Muscle of arm (tissue), 14 donors: ENCODE data around the gene BDH2. TPM values are rescaled to one million over a fixed set of nuclear protein-coding genes. Genes with fewer than 3 reads are reported as not detected.

ENCODE experiments used
- DNase-seq: peaks from one replicate; pipeline ENCODE4 v3.0.0-alpha.2; 2013
- long read RNA-seq, 11 donors: transcript quantifications; one replicate each; lab custom pipeline, GENCODE V29; 2026
- polyA plus RNA-seq, 12 donors: library from polyadenylated mRNA; unstranded; fragments of 120-200 nt; gene quantifications; one replicate each; pipeline ENCODE4 v1.2.1, GENCODE V29; 2013; ENCODE audit not compliant: insufficient read length in 12 of 12

BDH2 gene
- 10 to 100 TPM in 11 of 12 donors, not detected in 1; 29.4 to 68.1 (median 44.9) TPM for polyA plus RNA-seq
- long read RNA-seq, donor 1, transcript BDH2-201 (10 exons, 1,126 nt): major isoform, 41 of 93 reads
- long read RNA-seq, donor 1, transcript BDH2-204 (9 exons, 2,046 nt): minor isoform, 10 of 93 reads
- long read RNA-seq, donor 1, partial matches to known transcripts: 41 of 93 reads
- long read RNA-seq, donor 1, other reads (novel, unspliced or antisense): 0 of 93 reads
- long read RNA-seq, donor 2, transcript BDH2-201 (10 exons, 1,126 nt): major isoform, 12 of 13 reads
- long read RNA-seq, donor 2, partial matches to known transcripts: 0 of 13 reads
- long read RNA-seq, donor 2, other reads (novel, unspliced or antisense): 0 of 13 reads
- long read RNA-seq, donor 3, partial matches to known transcripts: 0 of 4 reads
- long read RNA-seq, donor 3, other reads (novel, unspliced or antisense): 0 of 4 reads
- long read RNA-seq, donor 4, transcript BDH2-201 (10 exons, 1,126 nt): major isoform, 8 of 10 reads
- long read RNA-seq, donor 4, partial matches to known transcripts: 0 of 10 reads
- long read RNA-seq, donor 4, other reads (novel, unspliced or antisense): 0 of 10 reads
- long read RNA-seq, donor 5, transcript BDH2-201 (10 exons, 1,126 nt): major isoform, 8 of 11 reads
- long read RNA-seq, donor 5, partial matches to known transcripts: 0 of 11 reads
- long read RNA-seq, donor 5, other reads (novel, unspliced or antisense): 0 of 11 reads
- long read RNA-seq, donor 6, transcript BDH2-201 (10 exons, 1,126 nt): major isoform, 6 of 7 reads
- long read RNA-seq, donor 6, partial matches to known transcripts: 0 of 7 reads
- long read RNA-seq, donor 6, other reads (novel, unspliced or antisense): 0 of 7 reads
- long read RNA-seq, donor 7, transcript BDH2-201 (10 exons, 1,126 nt): major isoform, 8 of 16 reads
- long read RNA-seq, donor 7, partial matches to known transcripts: 0 of 16 reads
- long read RNA-seq, donor 7, other reads (novel, unspliced or antisense): 0 of 16 reads
- long read RNA-seq, donor 8, transcript BDH2-201 (10 exons, 1,126 nt): major isoform, 11 of 19 reads
- long read RNA-seq, donor 8, transcript BDH2-204 (9 exons, 2,046 nt): minor isoform, 7 of 19 reads
- long read RNA-seq, donor 8, partial matches to known transcripts: 0 of 19 reads
- long read RNA-seq, donor 8, other reads (novel, unspliced or antisense): 0 of 19 reads
- long read RNA-seq, donor 9, transcript BDH2-201 (10 exons, 1,126 nt): major isoform, 5 of 6 reads
- long read RNA-seq, donor 9, partial matches to known transcripts: 0 of 6 reads
- long read RNA-seq, donor 9, other reads (novel, unspliced or antisense): 0 of 6 reads
- long read RNA-seq, donor 10, transcript BDH2-201 (10 exons, 1,126 nt): major isoform, 8 of 8 reads
- long read RNA-seq, donor 10, partial matches to known transcripts: 0 of 8 reads
- long read RNA-seq, donor 10, other reads (novel, unspliced or antisense): 0 of 8 reads
- long read RNA-seq, donor 11, transcript BDH2-201 (10 exons, 1,126 nt): major isoform, 11 of 16 reads
- long read RNA-seq, donor 11, partial matches to known transcripts: 0 of 16 reads
- long read RNA-seq, donor 11, other reads (novel, unspliced or antisense): 0 of 16 reads

- DNase-seq: peak; percentile 93
These were observed at the start of gene BDH2 for GRCh38 chr4:103099691-103100392. TSS of gene BDH2 (minus strand) at chr4:103099834. CDS start at chr4:103096254, 3,580 bp downstream.

- no peak for DNase-seq
These were observed 45.3 kb upstream of the BDH2 start for GRCh38 chr4:103144926-103145325.

DNA sequence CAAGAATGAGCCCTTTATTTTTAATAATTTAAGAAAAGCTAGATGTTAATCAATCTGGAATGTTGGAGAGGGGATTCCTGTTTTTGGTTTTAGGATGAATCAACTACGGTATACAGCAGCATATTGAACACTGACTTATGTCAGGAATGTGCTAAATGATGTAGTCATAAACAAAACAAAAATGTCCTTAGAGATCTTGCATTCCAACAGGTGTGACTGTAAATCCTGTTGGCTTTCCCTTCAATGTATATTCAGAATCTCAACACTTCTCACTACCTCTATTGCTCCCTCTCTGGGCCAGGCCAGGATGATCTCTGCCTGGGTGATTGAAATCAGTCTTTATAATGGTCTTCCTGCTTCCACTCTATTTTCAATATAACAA, 37.8 kb upstream of the BDH2 start:
- DNase-seq: no peak

GRCh38 chr4:103136671-103137445, 37.2 kb upstream of the BDH2 start:
- DNase-seq: no peak

- DNase-seq: no peak
These were observed 29.5 kb upstream of the BDH2 start for GRCh38 chr4:103129174-103129573.

GRCh38 chr4:103126126-103126525, 26.5 kb upstream of the BDH2 start:
- DNase-seq: no peak

DNA sequence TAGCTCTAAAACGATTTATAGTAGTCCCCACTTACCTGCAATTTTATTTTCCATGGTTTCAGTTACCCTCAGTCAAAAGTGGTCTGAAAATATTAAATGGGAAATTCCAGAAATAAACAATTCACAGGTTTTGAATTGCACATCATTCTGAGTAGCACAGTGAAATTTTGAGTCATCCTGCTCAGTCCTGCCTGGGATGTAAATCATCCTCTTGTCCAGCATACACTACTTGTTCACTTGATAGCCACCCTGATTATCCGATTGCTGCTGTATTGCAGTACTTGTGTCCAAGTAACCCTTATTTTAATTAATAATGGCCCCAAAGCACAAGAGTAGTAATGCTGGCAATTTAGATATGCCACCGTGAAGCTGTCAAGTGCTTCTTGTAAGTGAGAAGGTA, 23.5 kb upstream of the BDH2 start:
- DNase-seq: no peak

DNA sequence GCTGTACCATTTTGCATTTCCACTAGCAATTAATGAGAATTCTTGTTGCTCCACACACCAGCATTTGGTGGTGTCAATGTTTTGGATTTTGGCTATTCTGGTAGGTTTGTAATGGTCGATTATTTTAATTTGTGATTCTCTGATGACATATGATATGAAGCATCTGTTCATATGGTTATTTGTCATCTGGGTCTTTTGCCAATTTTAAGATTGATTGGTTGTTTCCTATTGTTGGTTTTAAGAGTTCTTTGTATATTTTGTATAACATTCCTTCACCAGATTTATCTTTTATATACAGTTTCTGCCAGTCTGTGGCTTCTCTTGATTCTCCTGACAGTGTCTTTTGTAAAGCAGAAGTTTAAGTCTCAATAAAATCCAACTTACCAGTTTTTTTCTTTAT, 18.5 kb upstream of the BDH2 start:
- no peak for DNase-seq

- DNase-seq: no peak
These were observed 12.0 kb upstream of the BDH2 start for GRCh38 chr4:103111598-103111997.

GRCh38 chr4:103108542-103108941, 8.9 kb upstream of the BDH2 start:
- DNase-seq: no peak

DNA sequence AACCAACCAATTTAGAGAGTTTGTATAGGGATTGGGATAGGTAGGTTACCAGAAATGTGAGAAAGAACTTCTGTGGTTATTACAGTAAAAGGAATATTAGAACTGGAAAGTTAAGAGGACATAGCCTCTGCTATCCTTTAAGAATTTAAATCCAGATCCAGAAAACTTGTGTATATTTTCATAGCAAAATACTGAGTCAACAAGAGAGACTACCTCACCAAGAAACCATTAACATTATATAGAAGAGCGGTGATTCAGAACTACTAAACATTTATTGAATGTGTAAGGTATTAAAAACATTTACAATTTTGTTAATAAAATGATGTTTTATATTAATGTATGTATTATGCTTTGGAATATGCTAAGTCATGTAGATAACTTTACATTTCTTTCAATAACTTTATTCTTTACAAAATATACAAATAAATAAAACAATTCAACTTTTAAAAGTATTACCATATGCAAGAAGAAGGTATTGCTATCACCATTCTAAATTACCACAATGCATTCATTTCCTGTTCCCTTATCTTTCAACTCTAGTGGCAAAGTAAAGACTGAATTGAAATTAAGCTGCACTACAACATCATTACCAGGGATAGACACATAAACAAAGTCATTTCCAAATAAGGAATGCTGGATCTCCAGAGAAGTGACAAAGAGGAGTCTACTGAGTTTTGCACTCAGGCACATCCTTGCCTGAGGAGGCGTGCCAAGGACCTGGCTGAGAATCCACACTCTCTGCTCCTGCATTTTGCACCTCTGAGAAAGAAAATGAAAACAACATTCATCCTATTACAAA, 6.1 kb upstream of the BDH2 start:
- DNase-seq: no peak

DNA sequence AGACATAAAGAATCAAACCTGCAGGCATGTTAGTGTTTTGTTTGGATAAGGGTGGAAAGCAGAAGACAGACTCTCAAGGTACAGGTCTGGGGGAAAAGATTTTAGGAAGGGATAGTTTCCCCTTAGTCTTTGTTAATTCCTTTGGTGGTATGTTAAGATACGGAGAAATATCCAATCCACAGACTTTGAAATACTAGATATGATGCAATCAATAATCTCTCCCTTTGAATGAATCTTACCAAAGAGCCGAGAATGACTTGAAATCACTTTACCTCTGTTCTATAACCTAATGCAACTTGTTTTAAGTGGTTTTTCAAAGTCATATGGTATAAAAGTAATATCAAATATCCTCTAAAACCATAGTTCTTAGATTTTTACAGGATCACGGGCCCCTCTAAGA, 5.3 kb upstream of the BDH2 start:
- DNase-seq: no peak

DNA sequence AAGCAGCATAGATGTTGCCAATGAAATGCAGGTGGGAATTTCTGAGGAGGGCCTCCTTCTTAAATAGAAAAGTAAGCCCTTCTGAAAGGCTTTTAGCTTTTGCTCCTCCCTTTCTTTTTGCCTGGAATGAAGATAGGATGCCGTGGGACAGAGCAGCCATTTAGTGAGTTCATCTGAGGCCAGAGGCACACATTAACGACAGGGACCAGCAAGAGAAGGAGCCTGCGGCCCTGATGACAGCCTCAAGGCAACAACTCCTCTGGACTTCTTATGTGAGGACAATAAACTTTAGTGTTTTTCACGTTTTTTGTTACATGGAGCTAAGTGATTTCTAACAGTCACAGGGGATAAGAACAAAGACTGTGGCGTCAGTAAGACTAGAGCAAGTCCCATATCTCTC, 1.1 kb upstream of the BDH2 start:
- no peak for DNase-seq

DNA sequence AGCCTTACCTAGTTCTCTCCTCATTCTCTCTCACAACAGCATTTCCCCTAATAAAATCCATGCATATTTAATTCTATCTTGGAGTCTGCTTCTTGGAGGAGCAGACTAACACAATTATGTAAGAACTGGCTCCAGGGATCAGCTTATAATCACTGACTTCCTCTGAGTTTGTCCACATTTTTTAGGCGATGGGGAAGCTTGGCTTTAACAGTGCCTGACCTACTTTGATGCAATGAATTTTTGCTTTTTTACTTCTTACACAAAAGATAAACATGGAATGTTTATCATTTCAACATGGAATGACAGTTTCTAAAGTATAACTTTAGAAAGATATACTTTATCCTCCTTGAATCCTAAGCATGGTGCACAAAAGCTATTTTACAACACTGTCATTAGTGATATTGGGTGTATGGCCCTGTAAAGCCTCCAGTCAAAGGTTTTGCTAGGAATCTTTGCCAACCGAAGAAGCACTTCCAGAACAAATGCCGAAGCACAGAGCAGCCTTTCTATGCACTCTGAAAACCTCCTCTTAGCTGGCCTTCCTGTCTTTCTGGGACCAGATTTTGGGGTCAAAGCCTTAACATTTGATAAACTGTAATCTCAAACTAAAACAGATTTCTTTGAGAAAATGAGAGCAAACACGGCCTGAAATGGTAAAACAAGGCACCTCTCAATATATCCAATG, 736 bp downstream of the BDH2 start:
- peak; percentile 25 for DNase-seq

DNA sequence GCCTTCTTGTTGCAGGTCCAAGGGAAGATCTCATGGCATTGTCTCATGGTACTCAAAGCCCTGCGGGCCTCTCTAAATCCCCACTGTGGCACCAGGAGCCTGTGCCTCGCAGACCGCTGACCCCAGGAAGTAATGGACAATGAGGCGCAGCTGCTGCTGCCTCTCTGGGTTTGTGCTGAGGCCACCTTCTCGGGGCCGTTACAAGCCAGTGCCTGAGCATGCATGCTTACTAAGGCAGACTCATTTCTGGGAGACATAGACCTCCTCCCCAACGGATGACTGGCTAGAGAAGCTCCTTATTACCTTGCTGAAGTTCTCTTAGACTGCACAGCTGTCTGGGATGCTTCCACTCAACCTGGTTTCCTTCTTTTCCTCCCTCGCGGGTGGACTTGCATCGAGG, 1.3 kb downstream of the BDH2 start:
- no peak for DNase-seq

DNA sequence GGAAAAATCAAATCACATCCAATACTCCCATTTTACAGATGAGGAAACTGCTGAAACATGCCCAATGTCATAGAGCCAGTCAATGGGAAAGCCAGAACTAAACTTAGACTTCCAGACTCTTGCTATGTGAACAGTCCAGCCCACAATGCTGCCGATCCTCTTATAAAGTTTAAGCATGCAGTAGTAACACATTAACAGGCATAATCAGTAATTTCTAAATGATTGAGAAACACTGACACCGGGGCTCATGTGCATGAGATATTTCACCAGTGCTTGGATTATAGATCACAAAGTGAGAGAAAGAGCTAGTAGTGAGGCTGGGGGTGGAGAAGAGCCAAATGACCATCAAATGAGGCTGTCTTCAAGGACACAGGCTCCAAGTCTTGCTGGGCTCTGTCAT, 2.5 kb downstream of the BDH2 start:
- DNase-seq: no peak

GRCh38 chr4:103095080-103095479, 4.6 kb downstream of the BDH2 start:
- DNase-seq: no peak

GRCh38 chr4:103092245-103092644, 7.4 kb downstream of the BDH2 start:
- DNase-seq: no peak
